Measurements from ENCODE around the gene ZNF398. TPM values are rescaled to one million over a fixed set of nuclear protein-coding genes. Genes with fewer than 3 reads are reported as not detected.

Gene ZNF398
- total and polyA plus RNA-seq, 9 of the 15 experiments (the other 6 are each of a cell fraction or from before 2014, with no cell fraction given): 4.0 to 18.6 (median 10.4) TPM

- TF ChIP-seq RCOR1 (IDR thresholded peaks at IDR 0.05; ENCODE audit: borderline replicate concordance in 1 of 2, low read depth in 2 of 2, low read length in 2 of 2) (peak in 1 of 2 experiments; percentile 72; a peak in 1 of 4 replicates), MED1 (CRISPR knock-in tag; IDR thresholded peaks at IDR 0.05; ENCODE audit: borderline replicate concordance) (0 out of 2 replicates have a peak, but pooled peaks have one; percentile 92), BRD4 (IDR thresholded peaks at IDR 0.05) (peak; percentile 82), SNRNP70 (optimal IDR thresholded peaks at IDR 0.05; ENCODE audit: low read depth, low read length) (no peak), BHLHE40 (IDR thresholded peaks at IDR 0.05; ENCODE audit: low read length) (peak; percentile 7; the same call in 1 of the 2 replicates), ZFP30 (CRISPR knock-in tag; IDR thresholded peaks at IDR 0.05; ENCODE audit: borderline replicate concordance) (no peak), ETV6 (IDR thresholded peaks at IDR 0.05; ENCODE audit: borderline replicate concordance in 1 of 2, low read depth in 2 of 2, low read length in 1 of 2) (0 out of 4 replicates have a peak, but pooled peaks of 1 of the 2 experiments have one; percentile 40), ETV6 (CRISPR knock-in tag; IDR thresholded peaks at IDR 0.05; ENCODE audit: borderline replicate concordance) (no peak), SIN3B (IDR thresholded peaks at IDR 0.05; ENCODE audit: low read depth) (peak; percentile 88), LCOR (CRISPR knock-in tag; IDR thresholded peaks at IDR 0.05) (0 out of 2 replicates have a peak, but pooled peaks have one; percentile 65), XRCC5 (IDR thresholded peaks at IDR 0.05; ENCODE audit: low read depth, low read length) (no peak), NR2C2 (CRISPR knock-in tag; IDR thresholded peaks at IDR 0.05) (no peak), NR2C2 (tag; IDR thresholded peaks at IDR 0.05) (no peak; the same call in 1 of the 2 replicates), SP2 (IDR thresholded peaks at IDR 0.05; ENCODE audit: extremely low read depth, low read depth, low read length, poor library complexity, severe bottlenecking) (peak; percentile 95), SRSF3 (IDR thresholded peaks at IDR 0.05; ENCODE audit: insufficient read depth, low read length) (0 out of 2 replicates have a peak, but pooled peaks have one; percentile 26)
- TF ChIP-seq, protein P1, sequence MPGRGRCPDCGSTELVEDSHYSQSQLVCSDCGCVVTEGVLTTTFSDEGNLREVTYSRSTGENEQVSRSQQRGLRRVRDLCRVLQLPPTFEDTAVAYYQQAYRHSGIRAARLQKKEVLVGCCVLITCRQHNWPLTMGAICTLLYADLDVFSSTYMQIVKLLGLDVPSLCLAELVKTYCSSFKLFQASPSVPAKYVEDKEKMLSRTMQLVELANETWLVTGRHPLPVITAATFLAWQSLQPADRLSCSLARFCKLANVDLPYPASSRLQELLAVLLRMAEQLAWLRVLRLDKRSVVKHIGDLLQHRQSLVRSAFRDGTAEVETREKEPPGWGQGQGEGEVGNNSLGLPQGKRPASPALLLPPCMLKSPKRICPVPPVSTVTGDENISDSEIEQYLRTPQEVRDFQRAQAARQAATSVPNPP (IDR thresholded peaks at IDR 0.05; ENCODE audit: borderline replicate concordance, insufficient read depth, insufficient read length): no peak
- TF ChIP-seq, protein P2, sequence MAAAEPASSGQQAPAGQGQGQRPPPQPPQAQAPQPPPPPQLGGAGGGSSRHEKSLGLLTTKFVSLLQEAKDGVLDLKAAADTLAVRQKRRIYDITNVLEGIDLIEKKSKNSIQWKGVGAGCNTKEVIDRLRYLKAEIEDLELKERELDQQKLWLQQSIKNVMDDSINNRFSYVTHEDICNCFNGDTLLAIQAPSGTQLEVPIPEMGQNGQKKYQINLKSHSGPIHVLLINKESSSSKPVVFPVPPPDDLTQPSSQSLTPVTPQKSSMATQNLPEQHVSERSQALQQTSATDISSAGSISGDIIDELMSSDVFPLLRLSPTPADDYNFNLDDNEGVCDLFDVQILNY (CRISPR knock-in tag; IDR thresholded peaks at IDR 0.05): 0 out of 2 replicates have a peak, but pooled peaks have one; percentile 4
Observed at GRCh38 chr7:149147072-149147751, at the start of gene ZNF398 (continued).

All from K562 (cell line).